Measurements from ENCODE around the gene PPP6R1. TPM values are rescaled to one million over a fixed set of nuclear protein-coding genes. Genes with fewer than 3 reads are reported as not detected.

Gene PPP6R1
- 37.4 TPM for polyA plus RNA-seq (2013, experiment 1 of 2)
- polyA plus RNA-seq (2013, experiment 2 of 2): 41.3 TPM

GRCh38 chr19:55258828-55259539, at the start of gene PPP6R1:
Gene PPP6R1 (minus strand): TSS chr19:55259017. CDS start chr19:55247103, 11,914 bp downstream.
- H3K4me1 ChIP-seq (ENCODE audit: insufficient read depth, low read length): peaks cover 17% of the 10 kb centered on the region
- H3K9ac ChIP-seq (ENCODE audit: low read depth, low read length): peak within 1 kb of the TSS; percentile 91
- peak within 1 kb of the TSS; percentile 97 for H3K4me3 ChIP-seq (ENCODE audit: low read length)
- peak within 1 kb of the TSS; percentile 89 for H3K27ac ChIP-seq (ENCODE audit: low read depth, low read length)
- H3K9me3 ChIP-seq (ENCODE audit: insufficient read depth, low read depth, low read length): no peaks in the 10 kb centered on the region
- no peaks in the 10 kb centered on the region for H3K27me3 ChIP-seq (ENCODE audit: insufficient read depth, low read length)
- WGBS: under 1% methylated on average over 76 of the region's 76 CpGs
- no peaks in the 10 kb centered on the region for H3K36me3 ChIP-seq (ENCODE audit: insufficient read depth, low read length)

GRCh38 chr19:55308281-55308680, 49.5 kb upstream of the PPP6R1 start:
- no peak overlapping the region for H3K4me3 ChIP-seq (ENCODE audit: low read length)
- no peak overlapping the region for H3K27ac ChIP-seq (ENCODE audit: low read depth, low read length)
- peaks cover 60% of the 10 kb centered on the region for H3K36me3 ChIP-seq (ENCODE audit: insufficient read depth, low read length)
- no peaks in the 10 kb centered on the region; the same call in 1 of the 2 replicates for H3K4me1 ChIP-seq (ENCODE audit: insufficient read depth, low read length)
- H3K9me3 ChIP-seq (ENCODE audit: insufficient read depth, low read depth, low read length): no peaks in the 10 kb centered on the region
- no peak overlapping the region for H3K9ac ChIP-seq (ENCODE audit: low read depth, low read length)
- H3K27me3 ChIP-seq (ENCODE audit: insufficient read depth, low read length): no peaks in the 10 kb centered on the region
- WGBS: 93% methylated on average over 10 of the region's 11 CpGs

GRCh38 chr19:55306712-55307111, 47.9 kb upstream of the PPP6R1 start:
- Histone ChIP-seq H3K9me3 (ENCODE audit: insufficient read depth, low read depth, low read length) (no peaks in the 10 kb centered on the region), H3K4me1 (ENCODE audit: insufficient read depth, low read length) (no peaks in the 10 kb centered on the region; the same call in 1 of the 2 replicates), H3K36me3 (ENCODE audit: insufficient read depth, low read length) (peaks cover 68% of the 10 kb centered on the region), H3K9ac (ENCODE audit: low read depth, low read length) (no peak overlapping the region), H3K27me3 (ENCODE audit: insufficient read depth, low read length) (no peaks in the 10 kb centered on the region), H3K4me3 (ENCODE audit: low read length) (no peak overlapping the region), H3K27ac (ENCODE audit: low read depth, low read length) (no peak overlapping the region)
- WGBS: 93% methylated on average over 3 of the region's 3 CpGs

- Histone ChIP-seq H3K27ac (ENCODE audit: low read depth, low read length) (no peak overlapping the region), H3K4me3 (ENCODE audit: low read length) (no peak overlapping the region), H3K4me1 (ENCODE audit: insufficient read depth, low read length) (peaks cover 6% of the 10 kb centered on the region), H3K36me3 (ENCODE audit: insufficient read depth, low read length) (peaks cover 68% of the 10 kb centered on the region), H3K9ac (ENCODE audit: low read depth, low read length) (no peak overlapping the region), H3K9me3 (ENCODE audit: insufficient read depth, low read depth, low read length) (no peaks in the 10 kb centered on the region), H3K27me3 (ENCODE audit: insufficient read depth, low read length) (no peaks in the 10 kb centered on the region)
- WGBS: 94% methylated on average over 17 of the region's 17 CpGs
Measured at GRCh38 chr19:55305983-55306562, 47.3 kb upstream of the PPP6R1 start.

GRCh38 chr19:55305491-55305890, 46.7 kb upstream of the PPP6R1 start:
- no peak overlapping the region for H3K4me3 ChIP-seq (ENCODE audit: low read length)
- no peaks in the 10 kb centered on the region for H3K27me3 ChIP-seq (ENCODE audit: insufficient read depth, low read length)
- 92% methylated on average over 9 of the region's 9 CpGs for WGBS
- peaks cover 9% of the 10 kb centered on the region for H3K4me1 ChIP-seq (ENCODE audit: insufficient read depth, low read length)
- peaks cover 70% of the 10 kb centered on the region for H3K36me3 ChIP-seq (ENCODE audit: insufficient read depth, low read length)
- H3K27ac ChIP-seq (ENCODE audit: low read depth, low read length): no peak overlapping the region
- no peak overlapping the region for H3K9ac ChIP-seq (ENCODE audit: low read depth, low read length)
- no peaks in the 10 kb centered on the region for H3K9me3 ChIP-seq (ENCODE audit: insufficient read depth, low read depth, low read length)

GRCh38 chr19:55304980-55305379, 46.2 kb upstream of the PPP6R1 start:
- 89% methylated on average over 14 of the region's 14 CpGs for WGBS
- Histone ChIP-seq H3K36me3 (ENCODE audit: insufficient read depth, low read length) (peaks cover 67% of the 10 kb centered on the region), H3K27me3 (ENCODE audit: insufficient read depth, low read length) (no peaks in the 10 kb centered on the region), H3K9me3 (ENCODE audit: insufficient read depth, low read depth, low read length) (no peaks in the 10 kb centered on the region), H3K4me1 (ENCODE audit: insufficient read depth, low read length) (peaks cover 9% of the 10 kb centered on the region), H3K9ac (ENCODE audit: low read depth, low read length) (no peak overlapping the region), H3K4me3 (ENCODE audit: low read length) (no peak overlapping the region), H3K27ac (ENCODE audit: low read depth, low read length) (no peak overlapping the region)

GRCh38 chr19:55304279-55304978, 45.6 kb upstream of the PPP6R1 start:
- H3K27ac ChIP-seq (ENCODE audit: low read depth, low read length): no peak overlapping the region
- peaks cover 9% of the 10 kb centered on the region for H3K4me1 ChIP-seq (ENCODE audit: insufficient read depth, low read length)
- H3K27me3 ChIP-seq (ENCODE audit: insufficient read depth, low read length): no peaks in the 10 kb centered on the region
- no peak overlapping the region for H3K4me3 ChIP-seq (ENCODE audit: low read length)
- no peak overlapping the region for H3K9ac ChIP-seq (ENCODE audit: low read depth, low read length)
- H3K36me3 ChIP-seq (ENCODE audit: insufficient read depth, low read length): peaks cover 66% of the 10 kb centered on the region
- WGBS: 93% methylated on average over 39 of the region's 39 CpGs
- H3K9me3 ChIP-seq (ENCODE audit: insufficient read depth, low read depth, low read length): no peaks in the 10 kb centered on the region

GRCh38 chr19:55303477-55303876, 44.7 kb upstream of the PPP6R1 start:
- Histone ChIP-seq H3K9me3 (ENCODE audit: insufficient read depth, low read depth, low read length) (no peaks in the 10 kb centered on the region), H3K27me3 (ENCODE audit: insufficient read depth, low read length) (no peaks in the 10 kb centered on the region), H3K9ac (ENCODE audit: low read depth, low read length) (no peak overlapping the region), H3K36me3 (ENCODE audit: insufficient read depth, low read length) (peaks cover 65% of the 10 kb centered on the region), H3K27ac (ENCODE audit: low read depth, low read length) (no peak overlapping the region), H3K4me1 (ENCODE audit: insufficient read depth, low read length) (peaks cover 9% of the 10 kb centered on the region), H3K4me3 (ENCODE audit: low read length) (no peak overlapping the region)
- 96% methylated on average over 11 of the region's 11 CpGs for WGBS

GRCh38 chr19:55302318-55302703, 43.5 kb upstream of the PPP6R1 start:
- Histone ChIP-seq H3K4me3 (ENCODE audit: low read length) (no peak overlapping the region), H3K27ac (ENCODE audit: low read depth, low read length) (no peak overlapping the region), H3K27me3 (ENCODE audit: insufficient read depth, low read length) (no peaks in the 10 kb centered on the region), H3K36me3 (ENCODE audit: insufficient read depth, low read length) (peaks cover 63% of the 10 kb centered on the region), H3K9ac (ENCODE audit: low read depth, low read length) (no peak overlapping the region), H3K9me3 (ENCODE audit: insufficient read depth, low read depth, low read length) (no peaks in the 10 kb centered on the region), H3K4me1 (ENCODE audit: insufficient read depth, low read length) (peaks cover 9% of the 10 kb centered on the region)
- 95% methylated on average over 12 of the region's 12 CpGs for WGBS

- Histone ChIP-seq H3K9ac (ENCODE audit: low read depth, low read length) (0 out of 2 replicates have a peak overlapping the region, but pooled peaks have one; percentile 5), H3K9me3 (ENCODE audit: insufficient read depth, low read depth, low read length) (no peaks in the 10 kb centered on the region), H3K27ac (ENCODE audit: low read depth, low read length) (no peak overlapping the region), H3K27me3 (ENCODE audit: insufficient read depth, low read length) (no peaks in the 10 kb centered on the region), H3K4me1 (ENCODE audit: insufficient read depth, low read length) (peaks cover 9% of the 10 kb centered on the region), H3K36me3 (ENCODE audit: insufficient read depth, low read length) (peaks cover 60% of the 10 kb centered on the region), H3K4me3 (ENCODE audit: low read length) (peak overlapping the region; percentile 34; the same call in 1 of the 2 replicates)
- WGBS: 27% methylated on average over 41 of the region's 42 CpGs
Measured at GRCh38 chr19:55301459-55302317, 42.9 kb upstream of the PPP6R1 start.
